HepG2 (cell line): ENCODE measurements around the gene PRSS36. TPM values are rescaled to one million over a fixed set of nuclear protein-coding genes. Genes with fewer than 3 reads are reported as not detected.

ENCODE experiments used
- AGO2 ChIP-seq: fragments of 200-400 bp; formaldehyde crosslinking; optimal IDR thresholded peaks from 2 replicates; pipeline ENCODE3; 2017; ENCODE audit warnings: mild to moderate bottlenecking, low read depth, low read length, moderate library complexity
- ATF7-NPFF ChIP-seq: sonication (generic); formaldehyde crosslinking; IDR thresholded peaks from 2 replicates; pipeline ENCODE4 v1.8.1; 2023; ENCODE audit warnings: mild to moderate bottlenecking, low read depth, missing genetic modification reagents, moderate library complexity
- CBX2 ChIP-seq, 2 experiments: fragments of 200-600 bp in 1 of 2; sonication (generic); formaldehyde crosslinking in 1 of 2; IDR thresholded peaks; 2 replicates each; pipeline versions ENCODE4 v1.7.0 to v1.8.1; 2018 to 2022; ENCODE audit warnings: low read depth in 2 of 2, low read length in 1 of 2, mild to moderate bottlenecking in 1 of 2, missing genetic modification reagents in 1 of 2
- FOXA1 ChIP-seq, 2 experiments: fragments of 450-650 bp in 1 of 2; sonication (generic) in 1 of 2; formaldehyde crosslinking in 1 of 2; IDR thresholded peaks; 2 replicates each; pipeline versions ENCODE4 v1.4.0 to v1.6.1; 2016 to 2020; ENCODE audit warnings: missing genetic modification reagents in 1 of 2
- FOXA3 ChIP-seq: IDR thresholded peaks from 2 replicates; pipeline ENCODE4 v1.6.1; 2016; ENCODE audit warnings: missing genetic modification reagents, missing compliant biosample characterization
- KDM6A ChIP-seq: IDR thresholded peaks from 2 replicates; pipeline ENCODE4 v1.6.1; 2016; ENCODE audit warnings: low read depth
- MTF2 ChIP-seq: sonication (generic); formaldehyde crosslinking; IDR thresholded peaks from 2 replicates; pipeline ENCODE4 v1.5.0; 2020; ENCODE audit warnings: missing genetic modification reagents, borderline replicate concordance
- NCOR1 ChIP-seq: fragments of 200-600 bp; sonication (generic); IDR thresholded peaks from 2 replicates; pipeline ENCODE4 v1.7.0; 2017; ENCODE audit warnings: antibody characterized with exemption, low read length, borderline replicate concordance
- ZFP62 ChIP-seq: sonication (generic); formaldehyde crosslinking; IDR thresholded peaks from 2 replicates; pipeline ENCODE4 v1.4.0; 2020; ENCODE audit warnings: missing genetic modification reagents
- ZNF10 ChIP-seq: sonication (generic); formaldehyde crosslinking; IDR thresholded peaks from 2 replicates; pipeline ENCODE4 v1.4.0; 2020; ENCODE audit warnings: mild to moderate bottlenecking, low read depth, missing genetic modification reagents, borderline replicate concordance
- ZNF136 ChIP-seq: sonication (generic); formaldehyde crosslinking; IDR thresholded peaks from 2 replicates; pipeline ENCODE4 v1.8.1; 2022; ENCODE audit warnings: low read depth, mild to moderate bottlenecking, moderate library complexity, missing genetic modification reagents
- ZNF484 ChIP-seq: sonication (generic); formaldehyde crosslinking; IDR thresholded peaks from 2 replicates; pipeline ENCODE4 v1.5.1; 2020; ENCODE audit warnings: mild to moderate bottlenecking, low read depth, missing genetic modification reagents, borderline replicate concordance
- ZNF552 ChIP-seq: sonication (generic); formaldehyde crosslinking; IDR thresholded peaks from 2 replicates; pipeline ENCODE4 v1.9.0; 2022; ENCODE audit warnings: missing genetic modification reagents, mild to moderate bottlenecking, borderline replicate concordance
- polyA plus RNA-seq, 8 experiments: library from polyadenylated mRNA; depleted of rRNA in 3 of 8; stranded (reverse) in 7 of 8; unstranded in 1 of 8; fragments of >200 nt; fragmentation: Illumina TruSeq in 4 of 8; extraction: Trizol in 4 of 8; gene quantifications; 2 replicates each; pipeline versions ENCODE4 v1.2.1 to v1.2.3, GENCODE V29; 2011 to 2016; ENCODE audit warnings: low read depth in 4 of 8, missing spikeins in 1 of 8, mixed read lengths in 1 of 8; ENCODE audit not compliant: insufficient read depth in 1 of 8
- total RNA-seq, 5 experiments: library from RNA; depleted of rRNA; stranded (reverse); fragments of >200 nt; fragmentation: Illumina TruSeq; extraction: Trizol; gene quantifications; 2 replicates each; pipeline ENCODE4 v1.2.3, GENCODE V29; 2016; ENCODE audit warnings: low read depth in 1 of 5
- TF ChIP-seq, protein P1 (sequence below): sonication (generic); formaldehyde crosslinking; IDR thresholded peaks from 2 replicates; pipeline ENCODE4 v1.8.0; 2022; ENCODE audit warnings: mild to moderate bottlenecking, missing genetic modification reagents; ENCODE audit not compliant: insufficient replicate concordance
- TF ChIP-seq, protein P2 (sequence below): sonication (generic); formaldehyde crosslinking; conservative IDR thresholded peaks from 2 replicates; pipeline ENCODE4 v1.8.1; 2023; ENCODE audit warnings: missing genetic modification reagents
- TF ChIP-seq, protein P3 (sequence below): sonication (generic); formaldehyde crosslinking; IDR thresholded peaks from 2 replicates; pipeline ENCODE4 v1.5.1; 2020; ENCODE audit warnings: mild to moderate bottlenecking, missing genetic modification reagents
- TF ChIP-seq, protein P4 (sequence below): sonication (generic); formaldehyde crosslinking; IDR thresholded peaks from 2 replicates; pipeline ENCODE4 v1.4.0; 2020; ENCODE audit warnings: mild to moderate bottlenecking, missing genetic modification reagents

Gene PRSS36
- total and polyA plus RNA-seq, 2 of the 13 experiments (the other 11 are each of a cell fraction or from before 2014, with no cell fraction given) = 1.5 to 2.1 TPM

DNA sequence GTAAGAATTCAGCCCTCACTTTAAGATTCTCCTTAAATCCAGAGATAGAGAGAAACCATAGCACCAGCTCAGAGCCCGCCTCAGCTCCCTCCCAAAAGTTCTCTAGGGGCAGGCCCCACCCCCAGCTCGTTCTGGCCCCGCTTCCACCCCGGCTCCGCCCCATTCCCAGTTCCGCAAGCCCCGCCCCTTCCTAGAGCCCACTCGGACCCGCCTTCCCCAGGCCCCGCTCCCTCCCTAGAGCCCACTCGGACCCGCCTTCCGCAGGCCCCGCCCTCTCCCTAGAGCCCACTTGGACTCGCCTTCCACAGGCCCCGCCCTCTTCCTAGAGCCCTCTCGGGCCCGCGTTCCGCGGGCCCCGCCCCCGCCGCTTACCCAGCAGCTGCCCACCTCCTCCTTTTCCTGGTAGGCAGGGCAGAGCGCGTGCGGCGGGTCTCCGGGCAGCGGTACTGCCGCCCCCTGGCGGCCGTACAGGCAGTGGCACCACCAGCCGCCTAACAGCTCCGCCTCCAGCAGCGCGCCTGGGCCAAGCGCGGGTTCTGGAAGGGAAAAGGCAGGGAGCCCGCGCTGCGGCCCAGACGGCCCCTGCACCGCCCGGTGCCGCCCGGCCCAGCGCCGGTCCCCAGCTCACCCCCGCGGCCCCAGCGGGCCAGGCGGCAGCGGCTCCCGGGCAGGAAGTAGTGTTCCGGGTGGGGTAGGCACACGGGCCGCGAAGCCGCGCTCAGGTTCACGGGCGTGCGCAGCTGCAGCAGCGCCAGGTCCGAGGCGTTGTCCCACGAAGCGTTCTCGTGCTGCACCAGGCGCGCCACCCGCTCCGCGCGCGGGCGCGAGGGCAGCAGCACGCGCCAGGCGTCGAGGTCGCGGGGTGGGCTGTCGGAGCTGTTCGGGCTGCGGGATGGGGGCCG lies 7.5 kb downstream of the PRSS36 start (continued):
- TF ChIP-seq, protein P1, sequence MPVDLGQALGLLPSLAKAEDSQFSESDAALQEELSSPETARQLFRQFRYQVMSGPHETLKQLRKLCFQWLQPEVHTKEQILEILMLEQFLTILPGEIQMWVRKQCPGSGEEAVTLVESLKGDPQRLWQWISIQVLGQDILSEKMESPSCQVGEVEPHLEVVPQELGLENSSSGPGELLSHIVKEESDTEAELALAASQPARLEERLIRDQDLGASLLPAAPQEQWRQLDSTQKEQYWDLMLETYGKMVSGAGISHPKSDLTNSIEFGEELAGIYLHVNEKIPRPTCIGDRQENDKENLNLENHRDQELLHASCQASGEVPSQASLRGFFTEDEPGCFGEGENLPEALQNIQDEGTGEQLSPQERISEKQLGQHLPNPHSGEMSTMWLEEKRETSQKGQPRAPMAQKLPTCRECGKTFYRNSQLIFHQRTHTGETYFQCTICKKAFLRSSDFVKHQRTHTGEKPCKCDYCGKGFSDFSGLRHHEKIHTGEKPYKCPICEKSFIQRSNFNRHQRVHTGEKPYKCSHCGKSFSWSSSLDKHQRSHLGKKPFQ (CRISPR knock-in tag) = no peak
- TF ChIP-seq AGO2 (no peak), ATF7-NPFF (CRISPR knock-in tag) (peak; percentile 72), ZNF484 (CRISPR knock-in tag) (no peak), ZNF136 (CRISPR knock-in tag) (peak; percentile 90; the same call in 1 of the 2 replicates), FOXA3 (CRISPR knock-in tag) (no peak), ZFP62 (no peak), FOXA1 (IDR thresholded peaks at IDR 0.05) (no peak), FOXA1 (CRISPR knock-in tag; IDR thresholded peaks at IDR 0.05) (peak; percentile 21; the same call in 1 of the 2 replicates), KDM6A (CRISPR knock-in tag) (0 out of 2 replicates have a peak, but pooled peaks have one; percentile 11), ZNF552 (no peak), CBX2 (IDR thresholded peaks at IDR 0.05; ENCODE audit: low read depth, low read length) (no peak), CBX2 (CRISPR knock-in tag; IDR thresholded peaks at IDR 0.05; ENCODE audit: low read depth) (no peak), MTF2 (no peak; the same call in 1 of the 2 replicates), NCOR1 (no peak; the same call in 1 of the 2 replicates), ZNF10 (CRISPR knock-in tag) (no peak)
- TF ChIP-seq, protein P2, sequence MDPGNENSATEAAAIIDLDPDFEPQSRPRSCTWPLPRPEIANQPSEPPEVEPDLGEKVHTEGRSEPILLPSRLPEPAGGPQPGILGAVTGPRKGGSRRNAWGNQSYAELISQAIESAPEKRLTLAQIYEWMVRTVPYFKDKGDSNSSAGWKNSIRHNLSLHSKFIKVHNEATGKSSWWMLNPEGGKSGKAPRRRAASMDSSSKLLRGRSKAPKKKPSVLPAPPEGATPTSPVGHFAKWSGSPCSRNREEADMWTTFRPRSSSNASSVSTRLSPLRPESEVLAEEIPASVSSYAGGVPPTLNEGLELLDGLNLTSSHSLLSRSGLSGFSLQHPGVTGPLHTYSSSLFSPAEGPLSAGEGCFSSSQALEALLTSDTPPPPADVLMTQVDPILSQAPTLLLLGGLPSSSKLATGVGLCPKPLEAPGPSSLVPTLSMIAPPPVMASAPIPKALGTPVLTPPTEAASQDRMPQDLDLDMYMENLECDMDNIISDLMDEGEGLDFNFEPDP (CRISPR knock-in tag) = no peak
- TF ChIP-seq, protein P3, sequence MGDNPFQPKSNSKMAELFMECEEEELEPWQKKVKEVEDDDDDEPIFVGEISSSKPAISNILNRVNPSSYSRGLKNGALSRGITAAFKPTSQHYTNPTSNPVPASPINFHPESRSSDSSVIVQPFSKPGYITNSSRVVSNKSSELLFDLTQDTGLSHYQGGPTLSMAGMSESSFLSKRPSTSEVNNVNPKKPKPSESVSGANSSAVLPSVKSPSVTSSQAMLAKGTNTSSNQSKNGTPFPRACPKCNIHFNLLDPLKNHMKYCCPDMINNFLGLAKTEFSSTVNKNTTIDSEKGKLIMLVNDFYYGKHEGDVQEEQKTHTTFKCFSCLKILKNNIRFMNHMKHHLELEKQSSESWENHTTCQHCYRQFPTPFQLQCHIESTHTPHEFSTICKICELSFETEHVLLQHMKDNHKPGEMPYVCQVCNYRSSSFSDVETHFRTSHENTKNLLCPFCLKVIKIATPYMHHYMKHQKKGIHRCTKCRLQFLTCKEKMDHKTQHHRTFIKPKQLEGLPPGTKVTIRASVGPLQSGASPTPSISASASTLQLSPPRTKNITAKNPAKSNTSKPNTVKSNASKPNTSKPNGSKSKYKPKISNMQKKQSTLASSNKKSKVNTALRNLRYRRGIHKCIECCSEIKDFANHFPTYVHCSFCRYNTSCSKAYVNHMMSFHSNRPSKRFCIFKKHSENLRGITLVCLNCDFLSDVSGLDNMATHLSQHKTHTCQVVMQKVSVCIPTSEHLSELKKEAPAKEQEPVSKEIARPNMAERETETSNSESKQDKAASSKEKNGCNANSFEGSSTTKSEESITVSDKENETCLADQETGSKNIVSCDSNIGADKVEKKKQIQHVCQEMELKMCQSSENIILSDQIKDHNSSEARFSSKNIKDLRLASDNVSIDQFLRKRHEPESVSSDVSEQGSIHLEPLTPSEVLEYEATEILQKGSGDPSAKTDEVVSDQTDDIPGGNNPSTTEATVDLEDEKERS (CRISPR knock-in tag) = peak; percentile 84; the same call in 1 of the 2 replicates
- TF ChIP-seq, protein P4, sequence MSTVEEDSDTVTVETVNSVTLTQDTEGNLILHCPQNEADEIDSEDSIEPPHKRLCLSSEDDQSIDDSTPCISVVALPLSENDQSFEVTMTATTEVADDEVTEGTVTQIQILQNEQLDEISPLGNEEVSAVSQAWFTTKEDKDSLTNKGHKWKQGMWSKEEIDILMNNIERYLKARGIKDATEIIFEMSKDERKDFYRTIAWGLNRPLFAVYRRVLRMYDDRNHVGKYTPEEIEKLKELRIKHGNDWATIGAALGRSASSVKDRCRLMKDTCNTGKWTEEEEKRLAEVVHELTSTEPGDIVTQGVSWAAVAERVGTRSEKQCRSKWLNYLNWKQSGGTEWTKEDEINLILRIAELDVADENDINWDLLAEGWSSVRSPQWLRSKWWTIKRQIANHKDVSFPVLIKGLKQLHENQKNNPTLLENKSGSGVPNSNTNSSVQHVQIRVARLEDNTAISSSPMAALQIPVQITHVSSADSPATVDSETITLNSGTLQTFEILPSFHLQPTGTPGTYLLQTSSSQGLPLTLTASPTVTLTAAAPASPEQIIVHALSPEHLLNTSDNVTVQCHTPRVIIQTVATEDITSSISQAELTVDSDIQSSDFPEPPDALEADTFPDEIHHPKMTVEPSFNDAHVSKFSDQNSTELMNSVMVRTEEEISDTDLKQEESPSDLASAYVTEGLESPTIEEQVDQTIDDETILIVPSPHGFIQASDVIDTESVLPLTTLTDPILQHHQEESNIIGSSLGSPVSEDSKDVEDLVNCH (CRISPR knock-in tag) = no peak
